ENCODE measurements around the gene SPTLC3. TPM values are rescaled to one million over a fixed set of nuclear protein-coding genes. Genes with fewer than 3 reads are reported as not detected.

Gene SPTLC3
- total RNA-seq, 2 experiments from 2014 or later = 1.1 to 1.2 TPM

GRCh38 chr20:13002251-13002650 lies 6.5 kb upstream of the SPTLC3 start:
- no peak for DNase-seq
- Mint-ChIP-seq H3K4me1 (no peaks in the 10 kb centered on the region), H3K9me3 (no peaks in the 10 kb centered on the region), H3K27me3 (no peaks in the 10 kb centered on the region), H3K36me3 (ENCODE audit: low read depth) (no peaks in the 10 kb centered on the region), H3K27ac (no peak overlapping the region), H3K4me3 (no peak overlapping the region)
- CTCF ChIA-PET = interaction anchor here (1.4 kb wide), 1 partner anchor 9 kb away, joined by 3 read pairs; no protein-coding TSS in a partner anchor
- POLR2A ChIA-PET = no interaction called here

- no peak overlapping the region for H3K4me3 Mint-ChIP-seq
- H3K27me3 Mint-ChIP-seq = peaks cover 2% of the 10 kb centered on the region
- ChIA-PET CTCF (no interaction called here), POLR2A (no interaction called here)
- DNase-seq = no peak
- H3K36me3 Mint-ChIP-seq (ENCODE audit: low read depth) = no peaks in the 10 kb centered on the region
- H3K4me1 Mint-ChIP-seq = peaks cover 25% of the 10 kb centered on the region
- H3K9me3 Mint-ChIP-seq = no peaks in the 10 kb centered on the region
- H3K27ac Mint-ChIP-seq = no peak overlapping the region
Observed at GRCh38 chr20:13006825-13007224, 1.9 kb upstream of the SPTLC3 start.

DNA sequence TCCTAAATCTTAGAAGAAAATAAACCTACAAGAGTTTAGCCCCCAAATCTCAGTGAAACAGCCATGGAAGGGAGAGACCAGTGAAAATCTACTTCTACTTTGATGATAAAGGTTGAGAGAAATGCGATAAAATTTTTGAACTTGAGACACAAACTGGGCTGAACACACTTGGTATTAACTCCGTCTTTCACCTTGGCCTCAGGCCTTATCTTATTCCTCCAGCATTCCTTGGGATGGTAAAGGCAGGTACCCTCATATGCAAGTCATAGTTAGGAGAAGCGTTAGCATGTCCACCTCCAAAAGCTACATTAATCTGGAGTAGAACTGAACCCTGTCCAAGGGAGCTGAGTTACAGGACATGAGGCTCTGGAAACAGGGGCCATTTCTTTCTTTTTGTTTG lies 1.2 kb upstream of the SPTLC3 start:
- Mint-ChIP-seq H3K4me3 (no peak overlapping the region), H3K27me3 (peaks cover 2% of the 10 kb centered on the region)

DNA sequence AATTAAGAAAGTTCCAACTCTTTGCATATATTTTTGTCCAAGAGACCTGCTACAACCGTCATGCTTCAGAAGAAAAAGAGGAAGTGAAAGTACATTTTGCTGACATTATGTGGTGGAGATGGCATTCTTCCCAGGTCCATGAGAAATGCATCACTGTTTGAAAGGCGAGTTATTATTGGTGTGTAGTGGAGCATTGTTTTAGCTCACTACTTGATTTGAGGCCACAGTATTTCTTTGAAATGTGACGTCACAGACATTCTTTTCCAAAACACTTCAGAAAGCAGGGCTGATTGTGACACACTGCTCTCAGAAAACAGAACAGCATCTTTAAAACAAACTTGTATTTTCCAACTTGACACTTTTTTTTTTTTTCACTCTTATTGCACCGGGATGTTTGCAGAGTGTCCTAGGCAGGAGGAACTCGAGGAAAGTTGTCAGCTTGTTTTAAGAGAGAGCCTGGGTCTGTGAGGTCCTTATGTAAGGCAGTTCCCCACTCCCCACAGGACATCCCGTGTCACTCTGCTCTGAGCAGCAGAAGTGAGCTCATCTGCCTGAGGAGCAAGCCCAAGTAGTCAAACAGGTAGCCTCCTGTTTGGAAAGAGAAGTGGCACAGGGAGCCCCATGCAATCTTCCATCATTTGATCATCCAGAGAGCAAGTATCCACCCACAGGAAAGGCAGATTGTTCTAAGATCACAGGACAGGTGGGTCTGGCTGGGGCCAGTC lies 1.1 kb downstream of the SPTLC3 start:
- ChIA-PET CTCF (no interaction called here), POLR2A (no interaction called here)
- DNase-seq = peak; percentile 9
- Mint-ChIP-seq H3K4me1 (peaks cover 28% of the 10 kb centered on the region), H3K9me3 (no peaks in the 10 kb centered on the region), H3K27me3 (peaks cover 2% of the 10 kb centered on the region), H3K4me3 (peak overlapping the region; percentile 42), H3K27ac (peak overlapping the region; percentile 78), H3K36me3 (ENCODE audit: low read depth) (no peaks in the 10 kb centered on the region)

More for the DNA sequence above, 1.2 kb upstream of the SPTLC3 start:
- ChIA-PET CTCF (no interaction called here), POLR2A (no interaction called here)
- no peak for DNase-seq
- Mint-ChIP-seq H3K36me3 (ENCODE audit: low read depth) (no peaks in the 10 kb centered on the region), H3K4me1 (peaks cover 26% of the 10 kb centered on the region), H3K9me3 (no peaks in the 10 kb centered on the region), H3K27ac (no peak overlapping the region)

DNA sequence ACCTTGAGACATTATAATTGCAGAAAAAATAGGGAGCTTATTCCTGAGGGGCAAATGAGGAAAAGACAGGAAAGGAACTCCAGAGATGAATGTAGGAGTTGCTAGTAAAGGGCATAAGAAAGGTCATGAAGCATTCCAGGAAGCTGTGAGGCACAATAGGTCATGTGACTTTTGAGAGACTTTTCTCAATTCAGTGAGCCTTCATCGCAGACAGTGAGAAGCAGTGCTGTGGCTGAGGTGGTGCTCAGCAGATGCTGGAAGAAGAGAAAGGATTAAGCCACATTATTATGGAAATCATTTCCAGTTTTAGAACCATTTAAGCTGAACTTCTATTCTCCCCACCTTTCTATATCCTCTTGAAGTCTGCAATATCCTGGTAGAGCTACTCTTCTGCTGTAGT lies 4.1 kb downstream of the SPTLC3 start:
- no peaks in the 10 kb centered on the region for H3K36me3 Mint-ChIP-seq (ENCODE audit: low read depth)
- H3K27me3 Mint-ChIP-seq = peaks cover 2% of the 10 kb centered on the region
- no peak overlapping the region for H3K27ac Mint-ChIP-seq
- CTCF ChIA-PET = no interaction called here
- H3K9me3 Mint-ChIP-seq = no peaks in the 10 kb centered on the region
- no peak for DNase-seq
- POLR2A ChIA-PET = no interaction called here
- no peak overlapping the region for H3K4me3 Mint-ChIP-seq
- peaks cover 28% of the 10 kb centered on the region for H3K4me1 Mint-ChIP-seq

DNA sequence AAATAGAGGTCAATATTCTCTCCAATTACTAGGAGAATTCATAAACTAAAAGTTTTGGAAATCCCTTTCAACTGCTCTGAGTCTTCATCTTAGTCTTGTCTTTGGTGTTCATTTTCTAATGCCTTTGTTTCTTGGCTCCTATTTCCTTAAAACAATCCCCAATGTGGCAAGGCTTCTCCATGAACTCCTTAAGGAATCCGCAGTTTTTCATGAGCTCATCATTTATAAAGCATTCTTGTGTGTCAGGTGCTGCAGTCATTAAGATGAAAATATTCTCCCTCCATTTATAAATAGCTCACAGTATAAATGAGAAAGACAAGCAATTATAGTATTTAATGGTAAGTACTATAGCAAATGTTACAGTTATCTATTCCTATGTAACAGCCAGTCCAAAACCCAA lies 4.6 kb downstream of the SPTLC3 start:
- H3K4me3 Mint-ChIP-seq = no peak overlapping the region
- POLR2A ChIA-PET = no interaction called here
- no peaks in the 10 kb centered on the region for H3K9me3 Mint-ChIP-seq
- CTCF ChIA-PET = no interaction called here
- peaks cover 26% of the 10 kb centered on the region for H3K4me1 Mint-ChIP-seq
- H3K27ac Mint-ChIP-seq = no peak overlapping the region
- H3K27me3 Mint-ChIP-seq = peaks cover 2% of the 10 kb centered on the region
- H3K36me3 Mint-ChIP-seq (ENCODE audit: low read depth) = no peaks in the 10 kb centered on the region
- DNase-seq = no peak

- Mint-ChIP-seq H3K27me3 (no peaks in the 10 kb centered on the region), H3K4me3 (no peak overlapping the region), H3K36me3 (ENCODE audit: low read depth) (no peaks in the 10 kb centered on the region), H3K9me3 (peaks cover 10% of the 10 kb centered on the region), H3K27ac (no peak overlapping the region), H3K4me1 (peaks cover 3% of the 10 kb centered on the region)
- DNase-seq = no peak
- POLR2A ChIA-PET = no interaction called here
- CTCF ChIA-PET = interaction anchor here (0.6 kb wide), 1 partner anchor 575 kb away, joined by 5 read pairs; no protein-coding TSS in a partner anchor
Observed at GRCh38 chr20:13017235-13017634, 8.5 kb downstream of the SPTLC3 start.

DNA sequence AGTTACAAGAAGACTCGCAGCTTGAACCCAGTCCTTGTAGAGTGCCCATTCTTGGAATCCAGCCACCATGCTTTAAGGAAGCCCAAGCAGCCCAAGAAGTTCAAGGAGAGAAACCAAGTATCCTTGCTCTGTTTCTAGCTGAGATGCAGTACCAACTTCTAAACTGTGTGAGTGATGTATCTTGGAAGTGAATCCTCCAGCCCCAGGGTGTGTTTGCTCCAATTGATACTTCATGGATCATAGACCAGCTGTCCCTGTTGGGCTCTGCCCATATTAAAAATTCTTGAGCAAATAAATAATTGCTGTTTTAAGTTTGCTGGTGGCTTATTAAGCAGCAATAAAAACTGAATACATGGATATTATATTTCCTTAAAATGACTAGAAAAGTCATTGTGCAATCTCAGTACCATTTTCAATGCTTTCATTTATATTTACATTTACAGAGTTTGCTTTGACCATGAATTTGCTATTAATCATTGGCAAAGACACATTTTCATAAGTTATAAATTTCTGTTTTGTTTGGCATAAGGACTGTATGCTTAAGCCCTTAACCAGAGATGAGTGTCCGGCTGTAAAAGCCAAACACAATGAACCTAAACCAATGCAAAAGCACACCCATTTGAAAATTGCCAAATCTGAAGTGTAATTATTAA lies 9.2 kb downstream of the SPTLC3 start:
- H3K9me3 Mint-ChIP-seq = peaks cover 14% of the 10 kb centered on the region
- POLR2A ChIA-PET = no interaction called here
- no peaks in the 10 kb centered on the region for H3K4me1 Mint-ChIP-seq
- CTCF ChIA-PET = interaction anchor here (0.6 kb wide), 1 partner anchor 574 kb away, joined by 5 read pairs; no protein-coding TSS in a partner anchor
- DNase-seq = no peak
- H3K27ac Mint-ChIP-seq = no peak overlapping the region
- H3K36me3 Mint-ChIP-seq (ENCODE audit: low read depth) = no peaks in the 10 kb centered on the region
- H3K4me3 Mint-ChIP-seq = no peak overlapping the region
- no peaks in the 10 kb centered on the region for H3K27me3 Mint-ChIP-seq

DNA sequence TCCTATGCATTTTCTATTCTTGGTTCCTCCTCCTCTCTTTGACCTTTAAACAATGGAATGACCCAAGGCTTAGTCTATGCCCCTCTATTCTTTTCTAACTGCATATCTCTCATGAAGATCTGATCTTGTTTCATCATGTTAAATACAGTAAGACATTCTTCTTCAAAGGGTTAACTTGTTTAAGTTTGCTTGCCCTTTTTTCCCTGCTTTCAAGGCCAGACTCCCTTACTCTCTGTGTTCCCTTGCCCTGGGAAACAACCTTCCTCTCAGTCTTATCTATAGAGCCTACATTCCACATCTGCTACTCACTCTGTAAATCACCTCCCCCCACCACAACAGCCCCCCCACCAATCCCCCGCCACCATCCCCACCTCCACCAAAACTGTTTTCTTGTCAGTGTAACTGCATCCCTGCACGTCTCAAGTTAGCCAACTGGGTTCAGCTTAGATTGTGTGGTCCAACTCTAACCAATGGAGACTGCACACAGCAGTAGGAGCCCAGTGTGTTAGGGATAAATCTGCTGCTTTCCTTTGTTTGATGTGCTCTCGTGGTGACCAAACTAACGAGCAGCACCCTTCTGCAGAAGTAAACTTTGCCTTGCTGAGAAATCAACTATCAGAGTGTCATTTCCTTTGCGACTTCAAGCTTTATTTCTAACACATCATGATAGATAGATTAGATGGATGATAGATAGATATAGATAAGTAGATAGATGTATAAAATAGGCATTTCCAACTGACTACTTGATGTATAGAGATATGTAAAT lies 12.6 kb downstream of the SPTLC3 start:
- Mint-ChIP-seq H3K27ac (no peak overlapping the region), H3K4me1 (no peaks in the 10 kb centered on the region), H3K9me3 (peaks cover 17% of the 10 kb centered on the region), H3K36me3 (ENCODE audit: low read depth) (no peaks in the 10 kb centered on the region), H3K27me3 (no peaks in the 10 kb centered on the region), H3K4me3 (no peak overlapping the region)
- no peak for DNase-seq
- ChIA-PET POLR2A (no interaction called here), CTCF (no interaction called here)

DNA sequence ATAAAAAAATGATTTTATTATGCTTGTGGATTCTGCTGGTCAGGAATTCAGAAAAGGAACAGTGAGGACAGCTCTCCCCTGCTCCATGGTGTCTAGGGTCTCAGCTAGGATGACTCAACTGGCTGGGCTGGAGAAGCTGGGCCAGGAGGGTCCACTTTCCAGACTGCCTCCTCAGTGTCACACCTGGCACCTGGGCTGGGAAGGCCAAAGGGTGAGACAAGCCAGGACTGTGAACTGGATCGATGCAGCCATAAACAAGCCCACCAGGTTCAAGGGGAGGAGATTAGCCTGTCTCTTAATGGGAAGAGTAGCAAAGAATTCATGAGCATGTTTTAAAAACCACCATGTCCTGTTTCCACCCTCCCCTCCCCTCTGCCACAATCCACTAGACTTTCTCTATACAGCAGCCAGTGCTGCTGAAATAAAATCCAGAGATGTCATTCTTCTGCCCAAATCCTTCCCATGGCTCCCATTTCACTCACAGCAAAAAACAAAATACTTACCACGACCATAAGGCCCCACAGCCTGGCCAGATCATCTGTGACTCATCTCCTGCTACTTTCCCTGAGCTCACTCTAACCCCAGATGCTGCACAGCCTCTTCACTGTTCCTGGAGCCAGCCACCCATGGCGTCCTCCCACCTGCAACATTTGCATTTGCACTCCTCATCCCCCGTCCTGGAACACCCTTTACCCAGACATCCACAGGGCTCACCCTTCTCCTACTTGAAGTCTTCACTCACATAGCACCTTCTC lies 13.8 kb downstream of the SPTLC3 start:
- H3K4me3 Mint-ChIP-seq = no peak overlapping the region
- POLR2A ChIA-PET = no interaction called here

DNA sequence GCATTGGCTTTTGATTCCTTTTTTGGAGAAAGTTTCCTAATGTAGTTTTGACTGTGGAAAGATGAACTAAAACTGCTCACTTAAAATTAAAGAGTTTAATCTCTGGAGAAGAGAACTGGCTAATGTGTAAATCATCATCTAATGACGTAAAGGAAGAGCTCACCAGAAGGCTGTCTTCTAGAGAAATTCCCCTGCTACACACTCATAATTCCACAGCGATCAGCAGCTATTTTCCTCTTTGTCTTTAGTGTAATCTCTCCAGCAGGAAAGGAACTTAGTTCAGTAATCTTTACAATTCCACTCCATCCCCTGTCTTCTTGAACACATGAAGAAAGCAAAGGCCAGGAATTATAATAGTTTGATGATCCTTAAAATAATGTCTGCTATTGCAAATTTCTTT lies 15.8 kb downstream of the SPTLC3 start:
- no peak for DNase-seq
- no peaks in the 10 kb centered on the region for H3K4me1 Mint-ChIP-seq
- CTCF ChIA-PET = no interaction called here
- POLR2A ChIA-PET = no interaction called here
- H3K4me3 Mint-ChIP-seq = no peak overlapping the region
- H3K9me3 Mint-ChIP-seq = peaks cover 17% of the 10 kb centered on the region
- no peak overlapping the region for H3K27ac Mint-ChIP-seq
- no peaks in the 10 kb centered on the region for H3K36me3 Mint-ChIP-seq (ENCODE audit: low read depth)
- H3K27me3 Mint-ChIP-seq = no peaks in the 10 kb centered on the region

More for the DNA sequence above, 13.8 kb downstream of the SPTLC3 start:
- H3K4me1 Mint-ChIP-seq = no peaks in the 10 kb centered on the region
- CTCF ChIA-PET = no interaction called here
- peaks cover 17% of the 10 kb centered on the region for H3K9me3 Mint-ChIP-seq
- DNase-seq = no peak
- no peak overlapping the region for H3K27ac Mint-ChIP-seq
- no peaks in the 10 kb centered on the region for H3K36me3 Mint-ChIP-seq (ENCODE audit: low read depth)
- H3K27me3 Mint-ChIP-seq = no peaks in the 10 kb centered on the region

- Mint-ChIP-seq H3K9me3 (peaks cover 17% of the 10 kb centered on the region), H3K4me1 (no peaks in the 10 kb centered on the region), H3K4me3 (no peak overlapping the region), H3K27me3 (no peaks in the 10 kb centered on the region), H3K36me3 (ENCODE audit: low read depth) (no peaks in the 10 kb centered on the region), H3K27ac (no peak overlapping the region)
- ChIA-PET POLR2A (no interaction called here), CTCF (no interaction called here)
- no peak for DNase-seq
Observed at GRCh38 chr20:13025181-13025580, 16.4 kb downstream of the SPTLC3 start.

GRCh38 chr20:13028001-13028400 lies 19.2 kb downstream of the SPTLC3 start:
- H3K4me1 Mint-ChIP-seq = no peaks in the 10 kb centered on the region
- DNase-seq = no peak
- H3K27me3 Mint-ChIP-seq = no peaks in the 10 kb centered on the region
- no peak overlapping the region for H3K4me3 Mint-ChIP-seq
- ChIA-PET POLR2A (no interaction called here), CTCF (no interaction called here)
- H3K27ac Mint-ChIP-seq = no peak overlapping the region
- H3K36me3 Mint-ChIP-seq (ENCODE audit: low read depth) = no peaks in the 10 kb centered on the region
- peaks cover 3% of the 10 kb centered on the region for H3K9me3 Mint-ChIP-seq

Measured in activated CD4-positive, alpha-beta T cell treated with anti-CD3 and anti-CD28 coated beads, Interleukin-2, amount 10 ng/mL, durations not matched to agents 7 days and 5 days (primary cell).